ENCODE data around the gene ESX1.

DNA sequence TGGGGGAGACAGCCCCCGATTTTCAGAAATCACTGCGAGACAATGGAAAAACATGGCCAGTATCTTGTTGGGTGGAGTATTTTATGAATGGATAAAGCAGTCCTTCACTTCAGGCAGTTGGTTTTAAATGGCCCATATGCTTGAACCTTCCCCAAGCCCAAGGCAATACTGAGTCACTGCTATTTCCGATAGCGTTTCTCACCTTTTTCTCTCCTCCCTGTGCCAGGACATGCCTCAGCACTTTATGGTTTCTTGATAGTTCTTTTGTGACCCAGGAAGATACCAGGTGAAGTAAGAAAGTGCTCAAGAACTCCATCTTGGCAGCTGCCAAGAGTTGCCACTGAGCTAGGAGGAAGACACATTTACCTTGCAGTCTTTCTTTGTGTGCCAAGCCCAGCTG lies 26.8 kb upstream of the ESX1 start:
- TF ChIP-seq TARDBP (IDR thresholded peaks at IDR 0.05) (no peak), HDGF (IDR thresholded peaks at IDR 0.05; ENCODE audit: borderline replicate concordance) (no peak)
